CD14-positive monocyte (primary cell): ENCODE data around the gene PITPNM2. TPM values are rescaled to one million over a fixed set of nuclear protein-coding genes. Genes with fewer than 3 reads are reported as not detected.

ENCODE experiments used
- DNase-seq, 3 donors: peaks; one replicate each; pipeline ENCODE4 v3.0.0-alpha.2; 2011 to 2022
- H2AFZ ChIP-seq: 2 replicates; pipeline ENCODE4 v1.6.0; 2012; ENCODE audit warnings: mild to moderate bottlenecking, low read depth, low read length, inconsistent platforms; ENCODE audit not compliant: insufficient read depth, poor library complexity, severe bottlenecking
- H3K27ac ChIP-seq, 2 donors: 1 replicate in 1 of 2; 2 replicates in 1 of 2; pipeline ENCODE4 v1.5.1; 2012 to 2013; ENCODE audit warnings: low read length in 2 of 2, control low read depth in 1 of 2, inconsistent platforms in 1 of 2, low read depth in 1 of 2, mild to moderate bottlenecking in 1 of 2
- H3K27me3 ChIP-seq, 2 donors: one replicate each; pipeline versions ENCODE4 v1.6.0 to v1.6.1; 2011 to 2013; ENCODE audit warnings: low read length in 2 of 2; ENCODE audit not compliant: control insufficient read depth in 2 of 2, insufficient read depth in 2 of 2
- H3K36me3 ChIP-seq, 2 donors: replicated peaks in 1 of 2; 1 replicate in 1 of 2; 2 replicates in 1 of 2; pipeline versions ENCODE4 v1.5.1 to v1.6.1; 2012 to 2013; ENCODE audit warnings: low read length in 2 of 2, control low read depth in 1 of 2, inconsistent platforms in 1 of 2, mild to moderate bottlenecking in 1 of 2; ENCODE audit not compliant: insufficient read depth in 2 of 2, control insufficient read depth in 1 of 2
- H3K4me1 ChIP-seq, 2 donors: 1 replicate in 1 of 2; 2 replicates in 1 of 2; pipeline versions ENCODE4 v1.5.1 to v1.6.1; 2012 to 2013; ENCODE audit warnings: low read length in 2 of 2, control low read depth in 1 of 2, inconsistent platforms in 1 of 2, mild to moderate bottlenecking in 1 of 2, moderate library complexity in 1 of 2; ENCODE audit not compliant: insufficient read depth in 2 of 2, control insufficient read depth in 1 of 2
- H3K4me2 ChIP-seq: replicated peaks from 2 replicates; pipeline ENCODE3; 2012; ENCODE audit warnings: low read length, moderate library complexity, mild to moderate bottlenecking; ENCODE audit not compliant: poor library complexity, severe bottlenecking; ENCODE audit errors: extremely low read depth
- H3K4me3 ChIP-seq, 3 experiments: fragments of 200-600 bp in 1 of 3; sonication (generic) in 1 of 3; replicated peaks in 1 of 3; 1 replicate in 2 of 3; 2 replicates in 1 of 3; pipeline ENCODE4 v1.5.1; 2011 to 2013; ENCODE audit warnings: low read length in 3 of 3, mild to moderate bottlenecking in 3 of 3, control low read depth in 2 of 3, low read depth in 2 of 3, inconsistent platforms in 1 of 3, moderate library complexity in 1 of 3
- H3K79me2 ChIP-seq: 2 replicates; pipeline ENCODE4 v1.6.0; 2012; ENCODE audit warnings: mild to moderate bottlenecking, control low read depth, inconsistent platforms, low read length, moderate library complexity; ENCODE audit not compliant: insufficient read depth
- H3K9ac ChIP-seq: 2 replicates; pipeline ENCODE4 v1.6.0; 2017; ENCODE audit warnings: low read length, mild to moderate bottlenecking; ENCODE audit not compliant: insufficient read depth, poor library complexity, severe bottlenecking
- H3K9me3 ChIP-seq, 2 donors: replicated peaks in 1 of 2; 1 replicate in 1 of 2; 2 replicates in 1 of 2; pipeline versions ENCODE4 v1.5.1 to v1.6.1; 2012 to 2013; ENCODE audit warnings: low read length in 2 of 2, control low read depth in 1 of 2; ENCODE audit not compliant: control insufficient read depth in 1 of 2, insufficient read depth in 1 of 2
- H4K20me1 ChIP-seq: 2 replicates; pipeline ENCODE4 v1.6.0; 2012; ENCODE audit warnings: mild to moderate bottlenecking, low read length, control low read depth, moderate library complexity; ENCODE audit not compliant: insufficient read depth
- H3K27ac Mint-ChIP-seq, 7 donors: one replicate each; pipeline ENCODE4 v1.8.0; 2020; ENCODE audit warnings: mild to moderate bottlenecking in 7 of 7, mixed read lengths in 7 of 7, moderate library complexity in 6 of 7, inconsistent platforms in 2 of 7
- H3K27me3 Mint-ChIP-seq, 3 donors: one replicate each; pipeline ENCODE4 v1.8.0; 2021 to 2022; ENCODE audit warnings: low read depth in 3 of 3, mild to moderate bottlenecking in 3 of 3, mixed read lengths in 3 of 3, moderate library complexity in 3 of 3, inconsistent platforms in 1 of 3
- H3K36me3 Mint-ChIP-seq, 2 donors: one replicate each; pipeline ENCODE4 v1.8.0; 2020; ENCODE audit warnings: mixed read lengths in 2 of 2, inconsistent platforms in 1 of 2, mild to moderate bottlenecking in 1 of 2
- H3K4me1 Mint-ChIP-seq: one replicate; pipeline ENCODE4 v1.8.0; 2020; ENCODE audit warnings: mild to moderate bottlenecking, mixed read lengths
- H3K4me3 Mint-ChIP-seq, 2 donors: one replicate each; pipeline ENCODE4 v1.8.0; 2020; ENCODE audit warnings: mild to moderate bottlenecking in 2 of 2, mixed read lengths in 2 of 2, moderate library complexity in 1 of 2
- H3K9me3 Mint-ChIP-seq, 7 donors: one replicate each; pipeline ENCODE4 v1.8.0; 2020 to 2022; ENCODE audit warnings: mixed read lengths in 7 of 7, mild to moderate bottlenecking in 6 of 7, moderate library complexity in 6 of 7, inconsistent platforms in 2 of 7
- WGBS: methylation state at CpG from one replicate; pipeline ENCODE4 v1.1.5; 2013; ENCODE audit warnings: missing lambda C conversion rate; ENCODE audit not compliant: insufficient coverage; 5-methylcytosine and 5-hydroxymethylcytosine counted together
- intact Hi-C, 2 donors: fragments of 100-400 bp; cut with micrococcal nuclease; formaldehyde crosslinking; loops; one replicate each; pipeline versions ENCODE4 v1.15.0 to v1.15.1; 2023
- polyA plus RNA-seq, 3 donors: library from polyadenylated mRNA; depleted of rRNA in 1 of 3; unstranded in 2 of 3; stranded (reverse) in 1 of 3; fragments of 300-500 nt in 2 of 3; fragments of >200 nt in 1 of 3; fragmentation: Illumina TruSeq in 2 of 3; gene quantifications; 1 replicate in 2 of 3; 2 replicates in 1 of 3; pipeline ENCODE4 v1.2.3, GENCODE V29; 2012 to 2021
- TF ChIP-seq, protein P1 (sequence below): fragments of 200-600 bp; IDR thresholded peaks from one replicate; pipeline ENCODE4 v1.8.0; 2022; ENCODE audit warnings: antibody characterized with exemption, mild to moderate bottlenecking

Gene PITPNM2
- polyA plus RNA-seq, 3 donors: 0.08 to 0.67 TPM; not detected in 1

DNA sequence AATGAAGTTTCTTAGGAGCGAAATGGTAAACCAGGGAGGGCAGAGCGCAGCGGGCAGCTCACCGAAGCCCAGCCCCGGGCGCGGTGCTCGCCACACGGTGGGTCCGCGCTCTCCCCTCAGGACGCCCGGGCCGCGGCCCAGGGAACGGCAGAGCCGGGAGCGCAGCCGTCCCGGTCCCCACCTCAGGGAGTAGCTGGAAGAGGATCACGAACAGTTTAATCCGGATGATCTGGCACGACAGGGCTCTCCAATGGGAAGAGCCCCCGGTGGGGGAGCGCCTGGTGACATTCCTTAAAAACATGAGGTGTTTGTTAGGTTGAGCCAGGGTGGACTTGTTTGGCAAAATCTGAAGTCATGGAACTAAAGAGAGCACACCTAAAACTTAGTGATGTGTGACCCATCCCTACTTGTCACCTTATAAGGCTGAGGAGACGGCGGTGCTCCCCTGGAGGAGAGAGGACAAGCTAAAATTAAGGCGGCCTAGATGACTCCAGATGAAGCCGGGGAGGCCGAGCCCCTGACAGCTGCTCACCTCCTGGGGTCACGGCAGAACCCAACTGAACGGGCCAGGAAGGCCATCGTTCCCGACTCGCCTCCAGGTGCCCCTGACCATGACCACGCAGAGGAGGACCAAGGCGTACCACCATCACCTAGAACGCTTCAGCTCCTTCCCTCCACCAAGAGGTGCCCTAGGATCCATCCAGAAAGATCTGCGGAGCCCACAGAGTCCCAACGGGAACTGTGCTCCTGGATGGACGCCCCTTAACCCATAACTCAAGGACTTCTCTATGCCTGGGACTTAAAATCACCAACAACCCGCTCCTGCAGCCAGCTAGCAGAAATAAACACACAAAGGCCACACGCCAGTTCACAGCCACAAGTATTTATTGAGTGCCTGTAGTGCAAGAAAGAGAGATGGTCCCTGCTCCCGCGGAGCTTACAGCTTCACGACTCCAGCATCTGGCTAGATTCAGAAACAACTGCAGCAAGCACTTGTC lies 866 bp upstream of the PITPNM2 start:
- peaks cover 0 to 3% (median 0%) of the 10 kb centered on the region in 7 donors for H3K9me3 Mint-ChIP-seq
- no peak overlapping the region for H3K27ac Mint-ChIP-seq
- intact Hi-C loops: loop anchor here (2.0 to 5.0 kb wide), 3 partner anchors 64 to 171 kb away; partner anchors contain the start of gene ARL6IP4 (in 1 of the 2)
- H3K9me3 ChIP-seq: no peaks in the 10 kb centered on the region
- no peaks in the 10 kb centered on the region for H4K20me1 ChIP-seq
- DNase-seq: no peak
- H3K4me3 Mint-ChIP-seq: peak overlapping the region; percentile 78 to 88
- H3K27ac ChIP-seq: no peak overlapping the region
- H3K36me3 Mint-ChIP-seq: peaks cover 28 to 29% of the 10 kb centered on the region in 2 donors
- H3K27me3 ChIP-seq: peaks cover 11 to 23% of the 10 kb centered on the region in 2 donors
- TF ChIP-seq, protein P1, sequence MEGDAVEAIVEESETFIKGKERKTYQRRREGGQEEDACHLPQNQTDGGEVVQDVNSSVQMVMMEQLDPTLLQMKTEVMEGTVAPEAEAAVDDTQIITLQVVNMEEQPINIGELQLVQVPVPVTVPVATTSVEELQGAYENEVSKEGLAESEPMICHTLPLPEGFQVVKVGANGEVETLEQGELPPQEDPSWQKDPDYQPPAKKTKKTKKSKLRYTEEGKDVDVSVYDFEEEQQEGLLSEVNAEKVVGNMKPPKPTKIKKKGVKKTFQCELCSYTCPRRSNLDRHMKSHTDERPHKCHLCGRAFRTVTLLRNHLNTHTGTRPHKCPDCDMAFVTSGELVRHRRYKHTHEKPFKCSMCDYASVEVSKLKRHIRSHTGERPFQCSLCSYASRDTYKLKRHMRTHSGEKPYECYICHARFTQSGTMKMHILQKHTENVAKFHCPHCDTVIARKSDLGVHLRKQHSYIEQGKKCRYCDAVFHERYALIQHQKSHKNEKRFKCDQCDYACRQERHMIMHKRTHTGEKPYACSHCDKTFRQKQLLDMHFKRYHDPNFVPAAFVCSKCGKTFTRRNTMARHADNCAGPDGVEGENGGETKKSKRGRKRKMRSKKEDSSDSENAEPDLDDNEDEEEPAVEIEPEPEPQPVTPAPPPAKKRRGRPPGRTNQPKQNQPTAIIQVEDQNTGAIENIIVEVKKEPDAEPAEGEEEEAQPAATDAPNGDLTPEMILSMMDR: peak; percentile 10
- peak overlapping the region; percentile 67 for H3K9ac ChIP-seq
- H3K4me1 ChIP-seq: peaks cover 13 to 14% of the 10 kb centered on the region in 2 donors
- H3K4me2 ChIP-seq: peak overlapping the region; percentile 95
- H3K79me2 ChIP-seq: no peaks in the 10 kb centered on the region
- 33% methylated on average over 34 of the region's 46 CpGs for WGBS
- H2AFZ ChIP-seq: peak overlapping the region; percentile 86
- peaks cover 16% of the 10 kb centered on the region for H3K4me1 Mint-ChIP-seq
- peaks cover 8 to 16% of the 10 kb centered on the region in 2 donors for H3K36me3 ChIP-seq
- peak overlapping the region; percentile 22 to 81 (median 45) for H3K4me3 ChIP-seq
- peaks cover 18 to 28% (median 21%) of the 10 kb centered on the region in 3 donors for H3K27me3 Mint-ChIP-seq

DNA sequence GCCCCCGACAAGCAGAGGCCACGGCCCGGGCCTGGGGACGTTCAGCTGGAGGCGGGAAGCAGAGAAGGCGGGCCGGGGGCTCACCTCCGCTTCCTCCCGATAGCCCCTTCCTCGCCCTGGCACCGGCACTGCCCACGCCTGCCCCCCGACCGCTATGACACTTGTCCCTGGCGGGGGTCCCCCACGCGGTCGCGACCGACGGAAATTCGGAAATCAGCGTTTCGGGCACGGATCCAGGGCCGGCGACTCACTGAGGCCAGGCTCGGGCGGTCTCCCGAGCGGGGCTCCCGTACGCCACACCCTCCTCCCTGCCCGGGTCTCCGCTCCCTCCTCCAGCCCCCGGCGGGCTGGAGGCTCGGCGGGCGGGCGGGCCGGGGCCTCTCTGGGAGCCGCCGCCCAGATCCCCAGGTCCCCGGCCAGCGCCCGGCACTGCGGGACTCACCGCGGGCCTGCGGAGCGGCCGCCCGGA lies 581 bp downstream of the PITPNM2 start:
- Histone ChIP-seq H2AFZ (peak overlapping the region; percentile 76), H4K20me1 (no peaks in the 10 kb centered on the region), H3K27me3 (peaks cover 11 to 23% of the 10 kb centered on the region in 2 donors), H3K79me2 (no peaks in the 10 kb centered on the region), H3K27ac (no peak overlapping the region), H3K4me3 (peak overlapping the region; percentile 23 to 70 (median 39)), H3K9ac (peak overlapping the region; percentile 51), H3K4me1 (peaks cover 13 to 14% of the 10 kb centered on the region in 2 donors), H3K9me3 (no peaks in the 10 kb centered on the region), H3K36me3 (peaks cover 1 to 2% of the 10 kb centered on the region in 2 donors), H3K4me2 (peak overlapping the region; percentile 76)
- H3K9me3 Mint-ChIP-seq: peaks cover 0 to 3% (median 0%) of the 10 kb centered on the region in 7 donors
- peaks cover 16% of the 10 kb centered on the region for H3K4me1 Mint-ChIP-seq
- H3K4me3 Mint-ChIP-seq: peak overlapping the region; percentile 74 to 81
- WGBS: under 1% methylated on average over 54 of the region's 54 CpGs
- no peak for DNase-seq
- no peak overlapping the region for H3K27ac Mint-ChIP-seq
- H3K36me3 Mint-ChIP-seq: peaks cover 20 to 28% of the 10 kb centered on the region in 2 donors
- intact Hi-C loops: loop anchor here (2.0 to 5.0 kb wide), 3 partner anchors 63 to 170 kb away; partner anchors contain the start of gene ARL6IP4 (in 1 of the 2)
- H3K27me3 Mint-ChIP-seq: peaks cover 18 to 28% (median 21%) of the 10 kb centered on the region in 3 donors
- TF ChIP-seq, protein P1: no peak
